HG02623 (cell line): ENCODE results near the gene ACBD3.
"Not testable (repeated sequence)": the region's sequence is repeated elsewhere in the genome, so short reads cannot be mapped to it uniquely, and the experiment has no call there.

Experiments
- ATAC-seq: cut with Tn5 transposase; IDR thresholded peaks from one replicate; pipeline ENCODE4 v1.9.1; 2021; ENCODE audit warnings: moderate library complexity; ENCODE audit not compliant: unreplicated experiment

ACBD3 gene

GRCh38 chr1:226186124-226187018, at the start of gene ACBD3:
ACBD3 (minus strand) TSS chr1:226186741; CDS start chr1:226186675, 66 bp downstream.
- peak; percentile 93 for ATAC-seq

GRCh38 chr1:226233806-226234205, 47.3 kb upstream of the ACBD3 start:
- ATAC-seq, result no peak

- ATAC-seq, result peak; percentile 79
Observed at GRCh38 chr1:226233293-226233692, 46.8 kb upstream of the ACBD3 start.

DNA sequence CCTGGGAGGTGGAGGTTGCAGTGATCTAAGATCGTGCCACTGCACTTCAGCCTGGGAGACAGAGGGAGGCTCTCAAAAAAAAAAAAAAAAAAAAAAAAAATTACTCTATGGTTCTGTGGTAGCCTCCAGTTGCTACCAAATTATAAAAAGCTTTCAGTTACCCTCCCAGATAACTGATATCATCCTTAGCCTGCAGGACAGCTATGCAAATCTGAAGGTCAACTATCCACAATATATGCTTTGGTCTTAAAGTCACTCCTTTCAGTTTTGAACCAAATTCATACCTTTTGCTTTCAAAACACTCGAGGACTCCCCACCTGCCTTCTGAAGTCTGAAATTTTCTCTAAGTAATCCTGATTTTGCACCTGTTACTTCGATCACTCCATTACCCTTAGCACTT, 40.1 kb upstream of the ACBD3 start:
- no peak for ATAC-seq

DNA sequence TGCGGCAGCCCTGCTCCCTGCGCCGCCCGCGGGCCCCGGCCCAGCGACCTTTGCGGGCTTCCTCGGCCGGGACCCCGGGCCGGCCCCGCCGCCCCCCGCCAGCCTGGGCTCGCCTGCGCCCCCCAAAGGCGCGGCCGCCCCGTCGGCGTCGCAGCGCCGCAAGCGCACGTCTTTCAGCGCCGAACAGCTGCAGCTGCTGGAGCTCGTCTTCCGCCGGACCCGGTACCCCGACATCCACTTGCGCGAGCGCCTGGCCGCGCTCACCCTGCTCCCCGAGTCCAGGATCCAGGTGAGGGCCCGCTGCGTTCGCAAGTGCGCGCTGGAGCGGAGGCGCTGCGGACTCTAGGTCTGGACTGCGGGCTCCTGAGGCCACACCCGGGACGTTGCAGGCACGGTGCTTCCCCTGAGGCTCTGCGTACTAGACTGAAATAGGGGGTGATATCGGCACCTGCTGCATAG, 37.3 kb upstream of the ACBD3 start:
- peak; percentile 49 for ATAC-seq

DNA sequence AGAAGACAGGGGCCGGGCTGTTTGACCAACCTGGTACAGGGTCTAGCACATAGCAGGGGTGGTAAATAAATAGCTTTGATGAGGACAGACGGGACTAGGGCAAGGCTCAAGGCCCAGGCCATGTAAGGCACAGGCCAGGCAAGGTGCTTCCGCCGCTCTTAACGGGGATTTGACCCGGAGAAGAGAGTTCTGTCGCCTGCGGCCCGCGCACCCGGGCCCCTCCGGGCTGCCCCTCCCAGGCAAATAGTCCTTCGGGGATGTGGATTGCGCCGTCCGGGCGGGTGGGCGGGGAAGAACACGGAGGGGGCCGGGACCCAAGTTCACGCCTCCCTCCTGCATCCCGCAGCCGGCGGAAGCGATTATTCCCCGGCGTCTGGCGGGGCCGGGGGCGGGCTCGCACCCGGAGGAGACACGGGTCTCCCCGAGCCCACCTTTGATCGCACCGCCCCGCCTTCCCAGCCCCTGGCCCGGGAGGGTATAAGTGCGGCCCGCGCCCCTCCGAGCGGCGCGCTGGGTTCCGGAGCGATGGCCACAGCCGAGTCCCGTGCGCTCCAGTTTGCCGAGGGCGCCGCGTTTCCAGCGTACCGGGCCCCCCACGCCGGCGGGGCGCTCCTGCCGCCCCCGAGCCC, 36.7 kb upstream of the ACBD3 start, which contains the start of gene MIXL1:
Gene MIXL1, plus strand, starts transcription at position 508 of the 629 bp plus-strand sequence. Its CDS starts 18 bp downstream, at position 526.
- peak; percentile 32 for ATAC-seq

DNA sequence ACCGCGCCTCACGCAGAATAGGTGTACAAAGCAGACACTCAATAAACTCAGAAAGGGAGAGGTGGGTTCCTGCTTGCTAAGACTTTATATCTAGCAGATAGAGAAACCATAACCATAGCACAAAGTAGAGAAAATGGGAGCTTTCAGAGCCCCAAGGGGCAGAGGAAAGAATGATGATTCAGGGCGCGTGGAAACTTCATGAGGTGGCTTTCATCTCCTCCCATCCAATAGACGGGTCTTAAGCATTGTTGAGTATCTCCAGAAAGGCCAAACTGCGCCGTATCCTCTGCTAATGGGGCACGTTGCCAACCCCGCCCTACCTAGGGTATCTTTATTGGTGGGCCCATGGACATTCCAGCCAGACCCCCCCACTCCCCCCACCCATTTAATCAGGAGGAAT, 36.1 kb upstream of the ACBD3 start:
- no peak for ATAC-seq

GRCh38 chr1:226220473-226221189, 34.1 kb upstream of the ACBD3 start:
- ATAC-seq, result no peak

- no peak for ATAC-seq
Observed at GRCh38 chr1:226217273-226217672, 30.7 kb upstream of the ACBD3 start.

DNA sequence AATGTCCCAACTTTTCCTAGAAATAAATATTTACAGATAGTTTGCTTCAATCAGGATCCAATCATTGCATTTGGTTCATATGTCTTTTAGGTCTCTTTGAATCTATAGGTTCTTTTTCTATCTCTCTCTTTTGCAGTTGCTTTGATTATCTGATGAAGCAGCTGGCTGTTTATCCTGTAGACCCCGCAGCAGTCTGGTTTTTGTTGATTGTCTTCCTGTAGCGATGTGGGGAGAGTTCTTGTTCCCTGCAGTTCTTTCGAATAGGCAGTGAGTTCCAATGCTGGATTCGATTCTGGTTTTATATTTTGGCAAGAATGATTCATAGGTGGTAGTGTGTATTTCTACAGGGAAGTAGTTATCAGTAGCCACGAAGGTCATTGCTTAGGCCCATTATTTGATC, 29.5 kb upstream of the ACBD3 start:
- ATAC-seq, result no peak

DNA sequence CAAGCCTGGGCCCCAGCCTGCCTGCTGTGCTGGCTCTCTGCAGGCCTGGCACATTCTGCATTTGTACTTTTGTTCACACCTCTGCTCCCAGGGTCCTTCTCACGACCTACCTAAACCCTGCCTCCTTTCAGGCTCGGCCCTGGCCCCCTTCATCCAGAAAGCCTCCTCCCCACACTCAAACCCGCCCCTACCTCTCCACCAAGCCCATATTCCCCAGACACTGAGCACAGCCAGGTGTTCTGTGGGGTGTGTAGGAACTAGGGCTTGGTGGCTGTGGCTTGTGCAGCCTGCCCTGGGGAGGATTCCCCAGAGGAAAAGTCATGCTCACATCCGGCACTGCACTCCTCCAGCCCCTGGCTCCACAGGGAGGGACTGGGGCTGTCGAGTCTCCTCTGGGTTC, 28.7 kb upstream of the ACBD3 start:
- ATAC-seq, result no peak

GRCh38 chr1:226212545-226212944, 26.0 kb upstream of the ACBD3 start:
- ATAC-seq, result no peak

GRCh38 chr1:226211181-226211821, 24.8 kb upstream of the ACBD3 start:
- ATAC-seq, result no peak

- ATAC-seq, result no peak
Observed at GRCh38 chr1:226210571-226211176, 24.1 kb upstream of the ACBD3 start.

- no peak for ATAC-seq
Observed at GRCh38 chr1:226209307-226210059, 22.9 kb upstream of the ACBD3 start.

DNA sequence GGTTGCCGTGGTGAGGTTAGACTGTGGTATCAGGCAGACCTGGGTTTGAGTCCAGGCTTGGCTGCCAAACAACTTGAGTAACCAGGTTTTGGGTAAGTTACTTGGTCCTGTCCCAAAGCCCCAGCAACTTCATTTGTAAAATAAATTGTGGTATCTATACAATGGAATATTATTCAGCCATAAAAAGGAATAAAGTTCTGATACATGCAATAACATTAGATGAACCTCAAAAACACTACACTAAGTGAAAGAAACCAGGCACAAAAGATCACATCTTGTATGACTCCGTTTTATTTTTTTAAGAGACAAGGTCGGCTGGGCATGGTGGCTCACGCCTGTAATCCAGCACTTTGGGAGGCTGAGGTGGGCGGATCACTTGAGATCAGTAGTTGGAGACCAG, 20.5 kb upstream of the ACBD3 start:
- ATAC-seq, result no peak

GRCh38 chr1:226204198-226204597, 17.7 kb upstream of the ACBD3 start:
- no peak for ATAC-seq

DNA sequence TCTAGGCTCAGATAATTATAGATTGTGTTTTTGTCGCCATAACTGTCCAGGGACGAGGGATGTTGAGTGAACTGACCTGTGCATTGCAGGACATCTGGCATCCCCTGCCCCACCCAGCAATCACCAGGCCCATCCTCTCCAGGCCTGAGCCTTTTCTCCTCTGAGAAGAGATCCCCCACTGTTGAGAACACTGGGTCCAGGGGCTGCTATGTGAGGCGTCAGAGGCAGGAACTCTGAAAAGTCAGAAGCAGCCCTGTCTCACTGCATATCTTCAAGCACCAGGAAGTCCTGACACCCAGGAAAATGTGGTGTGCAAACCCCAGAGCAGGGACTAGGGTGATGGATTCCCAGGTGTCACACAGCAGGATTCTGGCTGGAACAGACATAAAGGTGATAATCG, 17.1 kb upstream of the ACBD3 start:
- ATAC-seq, result no peak

DNA sequence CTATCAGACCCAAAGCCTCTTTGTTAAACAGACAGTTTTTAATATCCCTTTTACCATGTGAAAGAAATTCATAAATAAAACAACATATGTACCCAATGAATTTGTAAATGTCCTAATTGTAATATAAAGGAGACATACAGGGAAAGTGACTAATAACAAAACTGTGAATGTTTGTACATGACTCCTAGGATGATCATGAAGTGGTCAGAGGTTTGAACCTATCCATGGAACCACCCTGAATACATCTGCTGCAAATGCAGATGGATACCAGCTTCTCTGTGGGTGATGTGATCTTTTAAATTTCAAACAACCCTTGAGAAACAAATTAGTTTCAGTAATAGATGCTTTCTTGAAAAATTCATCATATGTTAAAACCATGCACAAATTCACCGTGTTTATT, 16.7 kb upstream of the ACBD3 start:
- no peak for ATAC-seq

DNA sequence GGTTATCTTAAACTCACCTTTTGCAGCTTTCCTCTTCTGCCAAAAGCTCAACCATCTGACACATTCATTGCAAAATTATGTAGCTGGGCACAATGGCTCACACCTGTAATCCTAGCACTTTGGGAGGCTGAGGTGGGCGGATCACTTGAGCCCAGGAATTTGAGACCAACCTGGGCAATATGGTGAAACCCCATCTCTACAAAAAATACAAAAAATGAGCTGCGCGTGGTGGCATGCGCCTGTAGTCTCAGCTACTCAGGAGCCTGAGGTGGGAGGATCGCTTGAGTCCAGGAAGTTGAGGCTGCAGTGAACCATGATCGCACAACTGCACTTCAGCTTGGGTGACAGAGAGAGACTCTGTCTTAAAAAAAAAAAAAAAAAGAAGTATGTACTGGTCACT, 16.1 kb upstream of the ACBD3 start:
- ATAC-seq, result not testable (repeated sequence)
